ENCODE data around the gene THUMPD3.

The THUMPD3 gene

DNA sequence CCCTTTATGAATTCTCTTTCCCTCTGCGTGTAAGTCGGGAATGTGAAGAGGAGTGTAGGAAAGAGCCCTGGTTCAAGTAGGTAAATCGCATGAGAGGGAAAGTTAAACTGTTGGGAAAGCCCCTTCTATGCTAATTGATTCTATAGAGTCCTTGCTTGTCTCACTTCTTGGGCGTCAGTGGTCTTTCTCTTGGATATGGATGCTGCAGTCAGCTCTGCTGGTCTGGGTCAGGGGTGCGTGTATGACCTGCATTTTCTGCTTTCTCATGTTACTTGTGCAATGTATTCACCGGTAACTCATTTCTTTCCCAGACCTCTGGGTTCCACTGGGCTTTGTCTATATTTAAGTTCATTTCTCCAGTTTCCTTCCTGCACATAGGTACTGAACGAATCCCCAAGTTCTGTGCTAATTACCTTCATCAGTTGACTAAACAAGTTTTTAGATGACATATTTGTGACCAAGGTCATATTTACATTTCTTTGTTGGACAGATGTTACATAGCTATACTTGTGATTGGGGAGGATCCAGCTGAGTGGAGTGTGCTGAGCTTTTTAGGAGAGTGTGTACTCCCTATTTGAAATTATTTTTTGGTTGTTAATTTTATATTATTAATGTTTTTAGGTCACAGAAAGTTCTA, 36.0 kb downstream of the THUMPD3 start:
- no peak for DNase-seq

DNA sequence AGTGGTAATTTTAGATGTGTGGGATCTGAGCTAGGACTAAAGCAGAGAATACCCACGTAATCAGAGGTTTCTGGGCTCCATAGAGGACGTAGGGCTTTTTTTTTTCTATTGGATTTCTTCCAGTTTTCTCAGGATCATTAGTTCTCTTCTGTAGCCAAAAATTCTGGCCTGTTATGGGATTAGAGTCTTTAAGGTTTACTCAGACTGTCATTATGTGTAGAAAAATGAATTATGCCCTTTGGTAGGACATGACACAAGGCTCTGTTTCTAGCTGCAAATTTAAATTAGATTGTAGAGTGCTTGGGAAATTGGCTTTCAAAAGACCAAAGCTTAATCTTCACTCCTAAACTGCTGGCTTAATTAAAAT, 36.5 kb downstream of the THUMPD3 start:
- DNase-seq: no peak

- DNase-seq: peak; percentile 43 to 66
Measured at GRCh38 chr3:9399746-9400145, 36.9 kb downstream of the THUMPD3 start.

DNA sequence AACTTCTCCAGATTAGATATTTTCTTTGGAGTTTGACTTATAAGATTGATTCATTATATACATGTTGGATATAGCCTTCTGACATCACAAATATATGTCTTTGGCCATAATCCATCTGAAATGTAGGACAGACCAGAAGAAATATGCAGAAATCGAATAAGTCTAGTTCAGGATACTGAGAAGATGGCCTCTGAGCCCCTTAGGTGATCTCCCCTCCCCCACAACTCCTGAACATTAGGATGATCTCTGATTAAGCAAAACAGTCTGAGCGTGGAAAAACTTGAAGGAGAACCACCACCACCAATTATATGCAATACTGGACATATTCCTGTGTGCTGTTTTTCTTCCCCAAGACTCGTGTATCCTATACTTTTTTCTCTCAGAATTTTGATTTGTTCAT, 37.8 kb downstream of the THUMPD3 start:
- DNase-seq: no peak

DNA sequence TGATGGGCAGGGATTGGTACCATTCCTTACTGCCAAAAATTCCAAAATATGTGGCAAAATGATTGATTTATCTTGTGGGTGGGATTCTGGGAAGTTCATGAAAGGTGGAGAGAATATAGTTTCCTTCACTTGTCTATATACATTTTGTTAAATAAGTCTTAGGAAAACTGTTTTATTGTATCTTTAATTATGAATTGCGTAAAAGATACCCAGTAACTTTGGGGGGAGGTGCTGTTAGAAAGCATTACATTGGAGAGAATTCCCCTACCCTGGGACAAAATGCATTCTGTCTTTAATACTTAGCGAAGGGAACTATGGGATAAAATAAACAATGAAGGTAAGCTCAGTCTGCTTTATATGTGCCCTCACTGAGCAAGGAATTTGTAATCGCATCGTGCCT, 39.1 kb downstream of the THUMPD3 start:
- no peak for DNase-seq

- DNase-seq: peak; percentile 53 to 66
Measured at GRCh38 chr3:9402410-9403228, 39.8 kb downstream of the THUMPD3 start.

GRCh38 chr3:9403463-9403862, 40.6 kb downstream of the THUMPD3 start:
- DNase-seq: no peak

- no peak for DNase-seq
Measured at GRCh38 chr3:9404680-9405079, 41.8 kb downstream of the THUMPD3 start.

DNA sequence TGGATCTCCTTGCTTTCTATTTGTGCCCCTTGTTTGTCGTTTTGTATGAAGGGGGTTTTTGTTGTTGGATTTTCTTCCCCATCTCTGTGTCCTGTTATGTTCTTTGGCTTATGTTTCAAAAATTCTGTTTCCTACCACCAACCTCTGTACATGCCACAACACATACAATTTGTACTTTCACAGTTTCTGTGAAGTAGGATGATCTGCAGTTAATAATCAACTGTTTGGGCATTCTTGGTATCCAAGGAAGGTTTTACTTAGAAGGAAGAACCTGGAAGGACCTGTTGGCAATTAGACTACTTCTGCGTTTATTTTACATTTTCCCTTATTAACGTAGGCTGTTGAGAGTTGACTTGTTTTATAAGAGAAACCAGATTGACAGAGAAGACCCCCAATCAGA, 42.9 kb downstream of the THUMPD3 start:
- no peak for DNase-seq

GRCh38 chr3:9406856-9407626, 44.2 kb downstream of the THUMPD3 start:
- no peak for DNase-seq

DNA sequence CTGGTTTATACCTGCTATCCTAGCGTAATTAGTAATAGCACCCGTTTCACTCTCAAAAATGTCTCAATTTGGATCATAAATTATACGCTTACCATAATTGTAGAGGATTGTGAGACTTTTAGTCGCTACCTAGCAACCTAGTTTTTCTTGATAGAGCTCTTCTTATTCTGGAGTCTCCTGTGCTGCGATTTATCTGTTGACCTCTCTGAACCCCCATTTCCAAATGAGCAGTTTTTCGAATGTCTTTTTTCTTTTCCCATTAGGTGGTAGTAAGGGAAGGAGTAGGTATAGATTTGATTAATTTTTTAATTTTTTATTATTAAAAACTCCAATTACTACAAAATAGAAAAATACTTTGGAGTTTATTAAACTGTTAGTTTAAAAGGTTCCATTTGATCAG, 45.2 kb downstream of the THUMPD3 start:
- DNase-seq: no peak

- DNase-seq: no peak
Measured at GRCh38 chr3:9408546-9408945, 45.7 kb downstream of the THUMPD3 start.

GRCh38 chr3:9409981-9410854, 47.4 kb downstream of the THUMPD3 start:
- DNase-seq: no peak

DNA sequence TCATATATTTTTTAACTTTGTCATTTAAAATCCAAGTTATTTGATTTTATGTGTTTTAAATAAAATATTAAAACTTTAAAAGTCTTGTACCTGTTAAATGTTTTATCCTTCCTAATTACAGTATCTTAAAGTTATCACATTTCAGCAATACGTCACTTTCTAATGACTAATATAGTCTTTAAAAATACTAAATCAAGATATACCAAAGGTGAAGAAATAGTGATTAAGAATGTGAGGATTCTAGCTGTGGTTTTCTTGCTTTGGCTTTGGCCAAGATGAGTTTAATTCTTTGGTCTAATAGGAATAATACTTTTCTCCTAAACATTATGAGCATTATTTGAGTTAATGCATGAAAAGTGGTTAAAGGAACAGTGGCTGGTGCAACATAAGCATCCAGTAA, 48.4 kb downstream of the THUMPD3 start:
- no peak for DNase-seq

DNA sequence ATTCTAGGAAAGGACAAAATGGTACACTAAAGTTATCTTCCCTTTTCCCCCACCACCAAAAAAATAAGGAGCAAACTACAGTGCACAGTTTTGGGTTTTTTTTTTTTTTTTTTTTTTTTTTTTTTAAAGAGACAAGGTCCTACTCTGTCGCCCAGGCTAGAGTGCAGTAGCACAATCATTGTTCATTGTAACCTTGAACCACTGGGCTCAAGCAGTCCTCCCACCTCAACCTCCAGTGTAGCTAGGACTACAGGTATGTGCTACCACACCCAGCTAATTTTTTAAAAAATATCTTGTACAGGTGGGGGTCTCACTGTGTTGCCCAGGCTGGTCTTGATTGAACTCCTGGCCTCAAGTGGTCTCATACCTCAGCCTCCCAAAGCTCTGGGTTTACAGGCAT, 49.4 kb downstream of the THUMPD3 start:
- no peak for DNase-seq

- DNase-seq: no peak
Measured at GRCh38 chr3:9414826-9415225, 52.0 kb downstream of the THUMPD3 start.

- no peak for DNase-seq
Measured at GRCh38 chr3:9415485-9416138, 52.8 kb downstream of the THUMPD3 start.

GRCh38 chr3:9416139-9416780, 53.4 kb downstream of the THUMPD3 start:
- DNase-seq: no peak

DNA sequence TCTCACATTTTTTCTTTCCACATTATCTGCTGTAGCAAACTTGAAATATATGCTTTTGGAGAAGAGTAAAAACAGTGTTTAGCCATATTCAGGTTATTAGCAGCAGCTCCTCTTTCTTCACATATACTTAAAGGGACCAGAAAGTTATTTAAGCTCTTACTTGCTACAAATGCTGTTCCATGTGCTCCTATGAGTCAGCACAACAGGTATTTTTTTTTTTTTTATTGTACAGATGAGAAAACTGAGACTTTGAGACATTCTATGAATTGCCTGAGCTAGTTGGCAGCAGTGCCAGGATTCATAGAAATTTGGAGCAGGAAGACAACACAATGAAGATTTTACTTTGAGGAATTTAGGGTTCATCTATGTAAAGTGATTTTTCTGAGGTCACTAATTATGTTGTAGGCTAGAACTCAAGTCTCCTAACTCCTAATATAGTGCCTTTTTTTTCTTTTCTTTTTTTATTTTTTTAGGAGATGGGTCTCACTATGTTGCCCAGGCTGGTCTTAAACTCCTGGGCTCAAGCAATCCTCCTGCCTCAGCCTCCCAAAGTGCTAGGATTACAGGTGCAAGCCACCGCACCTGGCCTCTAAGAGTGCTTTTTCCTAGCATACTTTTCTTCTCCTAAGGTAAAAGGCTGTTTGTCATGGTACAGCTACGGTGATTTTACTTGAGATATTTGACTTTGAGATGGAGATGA, 58.1 kb downstream of the THUMPD3 start:
- DNase-seq: no peak

DNA sequence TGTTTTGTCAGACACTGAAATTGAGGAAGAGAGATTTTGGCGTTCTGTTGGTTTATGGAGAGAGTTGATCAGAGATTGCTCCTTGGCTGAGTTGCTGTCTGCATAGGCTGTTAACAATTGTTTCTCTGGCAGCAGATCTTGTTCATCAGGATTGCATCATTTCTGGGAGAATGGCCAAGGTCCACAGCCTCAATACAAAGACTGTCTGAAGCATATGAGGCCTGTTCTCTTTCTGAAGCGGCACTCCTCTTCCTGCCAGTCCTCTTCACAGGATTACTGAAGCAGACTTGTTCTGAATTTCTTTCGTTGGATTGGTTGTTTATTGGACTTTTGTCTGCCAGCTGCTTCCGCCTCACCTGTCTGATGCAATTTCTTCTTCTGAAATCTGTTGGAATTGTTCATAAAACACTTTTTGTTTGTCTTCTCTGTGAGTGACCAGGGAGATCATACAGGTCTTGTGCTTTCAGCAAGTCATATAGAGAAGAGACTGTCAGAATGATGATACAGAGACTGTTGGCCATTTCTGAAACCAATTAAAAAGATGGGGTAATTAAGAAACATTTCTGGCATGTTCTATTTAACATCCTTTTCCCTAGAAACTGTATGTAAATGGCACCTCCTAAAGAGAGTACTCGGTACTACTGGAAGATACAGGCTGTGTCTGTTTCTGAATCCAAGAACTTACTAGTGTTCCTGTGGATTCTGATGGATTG, 60.0 kb downstream of the THUMPD3 start:
- DNase-seq: peak; percentile 84 to 99

All from hippocampal formation (tissue), 2 donors.